Endothelial cell of umbilical vein (primary cell): ENCODE measurements around the gene CEACAM3. TPM values are rescaled to one million over a fixed set of nuclear protein-coding genes. Genes with fewer than 3 reads are reported as not detected.

Experiments
- BruUV-seq: library from RNA; stranded (reverse); fragments of 400-500 nt; replicated peaks from 2 replicates; lab custom pipeline; 2021; lab: Mats Ljungman, UMichigan
- CTCF ChIA-PET: fragments of 300-600, 350-600 bp; sonication (Branson Sonifier 250); formaldehyde crosslinking; loops from one replicate; lab custom pipeline; 2021; ENCODE audit warnings: antibody characterized with exemption, inconsistent platforms; lab: Charles Lee
- POLR2A ChIA-PET: fragments of 300-600, 350-600 bp; sonication (Branson Sonifier 250); formaldehyde crosslinking; loops from one replicate; lab custom pipeline; 2021; ENCODE audit warnings: antibody characterized with exemption, inconsistent platforms; lab: Charles Lee
- DNase-seq: peaks from one replicate; pipeline ENCODE4 v3.0.0-alpha.2; 2011; ENCODE audit warnings: low read depth, low spot score
- FAIRE-seq: peaks from 2 replicates; lab custom pipeline; 2011; peaks lifted over from hg19 to GRCh38; lab: Jason Lieb, UNC
- H2AFZ ChIP-seq: 2 replicates; pipeline ENCODE4 v1.6.0; 2012; ENCODE audit warnings: low read depth, low read length, control low read depth, inconsistent platforms
- H3K27ac ChIP-seq: 2 replicates; pipeline ENCODE4 v1.5.1; 2011; ENCODE audit warnings: low read depth, mild to moderate bottlenecking, control low read depth, low read length, moderate library complexity; ENCODE audit not compliant: insufficient read depth
- H3K27me3 ChIP-seq, 2 experiments: 2 replicates each; pipeline versions ENCODE4 v1.6.0 to v1.6.1; 2011; ENCODE audit warnings: low read length in 2 of 2, mixed read lengths in 1 of 2; ENCODE audit not compliant: control insufficient read depth in 2 of 2, insufficient read depth in 2 of 2
- H3K36me3 ChIP-seq, 2 experiments: 2 replicates in 1 of 2; 3 replicates in 1 of 2; pipeline ENCODE4 v1.5.1; 2011; ENCODE audit warnings: low read length in 2 of 2, mild to moderate bottlenecking in 1 of 2, moderate library complexity in 1 of 2; ENCODE audit not compliant: control insufficient read depth in 2 of 2, insufficient read depth in 2 of 2; ENCODE audit errors: extremely low read depth in 1 of 2
- H3K4me1 ChIP-seq: 3 replicates; pipeline ENCODE4 v1.5.1; 2011; ENCODE audit warnings: mild to moderate bottlenecking, low read length; ENCODE audit not compliant: control insufficient read depth, insufficient read depth; ENCODE audit errors: extremely low read depth
- H3K4me2 ChIP-seq: 2 replicates; pipeline ENCODE4 v1.6.1; 2011; ENCODE audit warnings: low read length, control low read depth, mixed read lengths; ENCODE audit not compliant: insufficient read depth
- H3K4me3 ChIP-seq, 3 experiments: fragments of 200-600 bp in 1 of 3; sonication (generic), shearing (Covaris generic) in 1 of 3; replicated peaks in 1 of 3; 2 replicates each; pipeline ENCODE4 v1.5.1; 2011 to 2016; ENCODE audit warnings: control low read depth in 3 of 3, low read length in 3 of 3, mild to moderate bottlenecking in 2 of 3, inconsistent platforms in 1 of 3, low read depth in 1 of 3, moderate library complexity in 1 of 3; ENCODE audit not compliant: insufficient read depth in 1 of 3
- H3K79me2 ChIP-seq: 2 replicates; pipeline ENCODE4 v1.6.0; 2012; ENCODE audit warnings: low read length, inconsistent platforms; ENCODE audit not compliant: control insufficient read depth, insufficient read depth
- H3K9ac ChIP-seq: replicated peaks from 2 replicates; pipeline ENCODE3; 2011; ENCODE audit warnings: low read length, control low read depth; ENCODE audit not compliant: insufficient read depth; ENCODE audit errors: extremely low read depth
- H3K9me1 ChIP-seq: replicated peaks from 3 replicates; pipeline ENCODE4 v1.6.0; 2011; ENCODE audit warnings: mild to moderate bottlenecking, low read length; ENCODE audit not compliant: control insufficient read depth, insufficient read depth; ENCODE audit errors: extremely low read depth
- H3K9me3 ChIP-seq: replicated peaks from 2 replicates; pipeline ENCODE4 v1.5.1; 2012; ENCODE audit warnings: low read length, inconsistent platforms; ENCODE audit not compliant: control insufficient read depth, insufficient read depth
- H4K20me1 ChIP-seq: replicated peaks from 2 replicates; pipeline ENCODE3; 2011; ENCODE audit warnings: mild to moderate bottlenecking, low read length; ENCODE audit not compliant: control insufficient read depth, insufficient read depth; ENCODE audit errors: extremely low read depth
- CTCF ChIP-seq, 2 donors: IDR thresholded peaks; 1 replicate in 1 of 2; 2 replicates in 1 of 2; pipeline ENCODE4 v1.5.1; 2011; ENCODE audit warnings: low read length in 2 of 2, mild to moderate bottlenecking in 2 of 2, moderate library complexity in 2 of 2, control low read depth in 1 of 2, inconsistent platforms in 1 of 2, low read depth in 1 of 2; ENCODE audit not compliant: insufficient read depth in 1 of 2; ENCODE audit errors: extremely low read depth in 1 of 2
- EZH2 ChIP-seq: IDR thresholded peaks from 2 replicates; pipeline ENCODE4 v1.6.1; 2012; ENCODE audit warnings: borderline replicate concordance, low read depth, mild to moderate bottlenecking, moderate library complexity, low read length, inconsistent platforms; ENCODE audit not compliant: severe bottlenecking
- FOS ChIP-seq: IDR thresholded peaks from 2 replicates; pipeline ENCODE4 v1.6.1; 2011; ENCODE audit warnings: mild to moderate bottlenecking, low read length, moderate library complexity, borderline replicate concordance; ENCODE audit not compliant: insufficient read depth
- GATA2 ChIP-seq: IDR thresholded peaks from 2 replicates; pipeline ENCODE4 v1.7.0; 2011; ENCODE audit warnings: low read depth, mild to moderate bottlenecking, moderate library complexity, mixed read lengths, low read length; ENCODE audit not compliant: insufficient read length, insufficient read depth
- JUN ChIP-seq: IDR thresholded peaks from 2 replicates; pipeline ENCODE4 v1.6.1; 2011; ENCODE audit warnings: borderline replicate concordance, low read depth; ENCODE audit not compliant: insufficient read length, insufficient read depth
- MAX ChIP-seq: IDR thresholded peaks from 2 replicates; pipeline ENCODE4 v1.6.1; 2011; ENCODE audit not compliant: insufficient read depth, insufficient read length
- MYC ChIP-seq: IDR thresholded peaks from one replicate; pipeline ENCODE4 v1.6.1; 2011; ENCODE audit warnings: mild to moderate bottlenecking, low read depth, low read length
- POLR2A ChIP-seq: IDR thresholded peaks from 2 replicates; pipeline ENCODE4 v1.6.1; 2012; ENCODE audit warnings: low read depth, mild to moderate bottlenecking, control low read depth, low read length
- POLR2AphosphoS5 ChIP-seq: IDR thresholded peaks from 2 replicates; pipeline ENCODE4 v1.6.1; 2012; ENCODE audit warnings: low read depth, mild to moderate bottlenecking, control low read depth, low read length, moderate library complexity; ENCODE audit not compliant: insufficient read depth
- dilution Hi-C: fragments of 300-500 bp; cut with MboI; formaldehyde crosslinking; loops from one replicate; pipeline ENCODE4 v1.15.0; 2019; ENCODE audit warnings: low sequenced_read_pairs; ENCODE audit not compliant: extremely low pct_ligation_motif_present
- intact Hi-C: fragments of 100-400 bp; cut with micrococcal nuclease; formaldehyde crosslinking; loops from one replicate; pipeline ENCODE4 v1.10.0; 2022
- polyA plus RNA-seq, 4 experiments: library from polyadenylated mRNA; depleted of rRNA in 3 of 4; stranded (reverse) in 3 of 4; unstranded in 1 of 4; fragments of >200 nt; gene quantifications; 2 replicates each; pipeline versions ENCODE4 v1.2.1 to v1.2.3, GENCODE V29; 2011 to 2012; ENCODE audit warnings: missing spikeins in 1 of 4
- total RNA-seq: library from RNA; stranded (reverse); gene quantifications from 2 replicates; pipeline ENCODE4 v1.2.3, GENCODE V29; 2021

CEACAM3 gene
- total and polyA plus RNA-seq, 2 donors (not counting 3 experiments of a cell fraction or from before 2014, with no cell fraction given), result not detected

GRCh38 chr19:41783612-41784011, 12.8 kb upstream of the CEACAM3 start:
- dilution Hi-C loops (no loop called here), intact Hi-C loops (no loop called here)
- Histone ChIP-seq H3K9ac (no peak overlapping the region), H3K27ac (no peak overlapping the region), H3K4me1 (no peaks in the 10 kb centered on the region), H3K9me1 (no peaks in the 10 kb centered on the region), H4K20me1 (no peaks in the 10 kb centered on the region), H3K9me3 (no peaks in the 10 kb centered on the region), H3K79me2 (no peaks in the 10 kb centered on the region), H3K36me3 (no peaks in the 10 kb centered on the region), H3K4me3 (no peak overlapping the region), H2AFZ (no peak overlapping the region), H3K4me2 (no peak overlapping the region), H3K27me3 (peaks cover 2 to 3% of the 10 kb centered on the region in 2 experiments)
- ChIA-PET POLR2A (no interaction called here), CTCF (interaction anchor here (1.0 to 4.9 kb wide), 3 partner anchors 9 to 31 kb away, joined by 9 to 43 read pairs (median 18); partner anchors contain the start of gene CEACAM3)
- no peak for TF ChIP-seq FOS
- no peak for TF ChIP-seq JUN
- TF ChIP-seq GATA2, result no peak
- TF ChIP-seq POLR2AphosphoS5, result no peak
- TF ChIP-seq EZH2, result no peak
- no peak for TF ChIP-seq MAX
- TF ChIP-seq MYC, result no peak
- TF ChIP-seq CTCF (IDR thresholded peaks at IDR 0.05; ENCODE audit: extremely low read depth in 1 of 2, insufficient read depth in 1 of 2, low read depth in 1 of 2, low read length in 2 of 2), result no peak
- TF ChIP-seq POLR2A, result no peak
- BruUV-seq, result no TSS peak
- no peak for FAIRE-seq
- DNase-seq, result no peak
